Measurements from ENCODE around the gene ITGB7. TPM values are rescaled to one million over a fixed set of nuclear protein-coding genes. Genes with fewer than 3 reads are reported as not detected.

The ITGB7 gene
- total and polyA plus RNA-seq, 10 of the 15 experiments (the other 5 are each of a cell fraction or from before 2014, with no cell fraction given), result 54.5 to 487 (median 252) TPM

DNA sequence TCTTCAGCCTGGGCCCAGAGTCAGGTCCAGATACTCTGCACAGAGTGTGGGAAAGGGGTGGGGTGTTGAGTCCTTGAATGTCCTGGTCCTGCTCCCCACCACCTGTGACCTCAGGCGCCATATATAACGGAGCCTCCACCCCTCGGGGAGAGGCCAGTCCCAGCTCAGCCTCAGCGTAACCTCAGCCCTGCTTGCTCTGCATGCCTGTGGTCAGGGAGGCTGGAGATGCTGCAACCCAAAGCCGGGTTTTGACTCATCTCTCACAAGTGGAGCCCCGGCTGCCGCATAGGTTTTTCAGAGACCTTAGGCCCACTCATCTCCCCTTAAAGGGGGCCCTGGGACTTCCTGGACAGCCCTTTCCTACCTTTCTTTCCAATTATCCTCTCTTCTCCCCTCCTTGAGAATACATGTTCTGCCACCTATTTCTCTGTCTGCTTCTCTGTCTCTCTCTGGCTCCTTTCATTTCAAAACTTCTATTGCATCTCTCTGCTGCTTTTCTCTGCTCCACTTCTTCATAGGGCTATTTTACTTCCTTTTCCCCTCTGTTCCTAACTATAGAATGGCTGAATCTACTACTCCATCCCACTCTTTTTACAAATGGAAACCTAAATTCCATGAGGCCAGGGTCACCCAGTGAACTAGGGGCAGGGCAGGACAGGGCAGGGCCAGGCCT is 1.2 kb downstream of the ITGB7 start (continued):
- TF ChIP-seq BMI1 (IDR thresholded peaks at IDR 0.05; ENCODE audit: borderline replicate concordance), result no peak
- TF ChIP-seq SP1 (IDR thresholded peaks at IDR 0.05; ENCODE audit: low read depth, low read length), result peak; percentile 73
- peak; percentile 90 for TF ChIP-seq POU2F2 (IDR thresholded peaks at IDR 0.05; ENCODE audit: borderline replicate concordance, low read depth, low read length)
- TF ChIP-seq, protein P1, sequence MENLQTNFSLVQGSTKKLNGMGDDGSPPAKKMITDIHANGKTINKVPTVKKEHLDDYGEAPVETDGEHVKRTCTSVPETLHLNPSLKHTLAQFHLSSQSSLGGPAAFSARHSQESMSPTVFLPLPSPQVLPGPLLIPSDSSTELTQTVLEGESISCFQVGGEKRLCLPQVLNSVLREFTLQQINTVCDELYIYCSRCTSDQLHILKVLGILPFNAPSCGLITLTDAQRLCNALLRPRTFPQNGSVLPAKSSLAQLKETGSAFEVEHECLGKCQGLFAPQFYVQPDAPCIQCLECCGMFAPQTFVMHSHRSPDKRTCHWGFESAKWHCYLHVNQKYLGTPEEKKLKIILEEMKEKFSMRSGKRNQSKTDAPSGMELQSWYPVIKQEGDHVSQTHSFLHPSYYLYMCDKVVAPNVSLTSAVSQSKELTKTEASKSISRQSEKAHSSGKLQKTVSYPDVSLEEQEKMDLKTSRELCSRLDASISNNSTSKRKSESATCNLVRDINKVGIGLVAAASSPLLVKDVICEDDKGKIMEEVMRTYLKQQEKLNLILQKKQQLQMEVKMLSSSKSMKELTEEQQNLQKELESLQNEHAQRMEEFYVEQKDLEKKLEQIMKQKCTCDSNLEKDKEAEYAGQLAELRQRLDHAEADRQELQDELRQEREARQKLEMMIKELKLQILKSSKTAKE (IDR thresholded peaks at IDR 0.05; ENCODE audit: low read depth, poor library complexity, severe bottlenecking), result peak; percentile 62
- no peak for TF ChIP-seq RAD51 (IDR thresholded peaks at IDR 0.05)
- no peak for TF ChIP-seq SUZ12 (IDR thresholded peaks at IDR 0.05; ENCODE audit: unreplicated experiment)
- TF ChIP-seq, protein P2, sequence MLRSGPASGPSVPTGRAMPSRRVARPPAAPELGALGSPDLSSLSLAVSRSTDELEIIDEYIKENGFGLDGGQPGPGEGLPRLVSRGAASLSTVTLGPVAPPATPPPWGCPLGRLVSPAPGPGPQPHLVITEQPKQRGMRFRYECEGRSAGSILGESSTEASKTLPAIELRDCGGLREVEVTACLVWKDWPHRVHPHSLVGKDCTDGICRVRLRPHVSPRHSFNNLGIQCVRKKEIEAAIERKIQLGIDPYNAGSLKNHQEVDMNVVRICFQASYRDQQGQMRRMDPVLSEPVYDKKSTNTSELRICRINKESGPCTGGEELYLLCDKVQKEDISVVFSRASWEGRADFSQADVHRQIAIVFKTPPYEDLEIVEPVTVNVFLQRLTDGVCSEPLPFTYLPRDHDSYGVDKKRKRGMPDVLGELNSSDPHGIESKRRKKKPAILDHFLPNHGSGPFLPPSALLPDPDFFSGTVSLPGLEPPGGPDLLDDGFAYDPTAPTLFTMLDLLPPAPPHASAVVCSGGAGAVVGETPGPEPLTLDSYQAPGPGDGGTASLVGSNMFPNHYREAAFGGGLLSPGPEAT (IDR thresholded peaks at IDR 0.05; ENCODE audit: low read depth), result peak; percentile 54; the same call in 1 of the 2 replicates
- no peak for TF ChIP-seq TARDBP (IDR thresholded peaks at IDR 0.05; ENCODE audit: borderline replicate concordance)
- TF ChIP-seq CEBPB (IDR thresholded peaks at IDR 0.05; ENCODE audit: borderline replicate concordance in 1 of 2, low read depth in 2 of 2, low read length in 2 of 2), result peak in 1 of 2 experiments; percentile 51; a peak in 1 of 4 replicates
- TF ChIP-seq BCL11A (IDR thresholded peaks at IDR 0.05; ENCODE audit: low read depth, low read length), result peak; percentile 93
- TF ChIP-seq, protein P3, sequence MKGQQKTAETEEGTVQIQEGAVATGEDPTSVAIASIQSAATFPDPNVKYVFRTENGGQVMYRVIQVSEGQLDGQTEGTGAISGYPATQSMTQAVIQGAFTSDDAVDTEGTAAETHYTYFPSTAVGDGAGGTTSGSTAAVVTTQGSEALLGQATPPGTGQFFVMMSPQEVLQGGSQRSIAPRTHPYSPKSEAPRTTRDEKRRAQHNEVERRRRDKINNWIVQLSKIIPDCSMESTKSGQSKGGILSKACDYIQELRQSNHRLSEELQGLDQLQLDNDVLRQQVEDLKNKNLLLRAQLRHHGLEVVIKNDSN (IDR thresholded peaks at IDR 0.05; ENCODE audit: borderline replicate concordance, extremely low read length, insufficient read depth, low read depth, low read length), result no peak
- no peak for TF ChIP-seq CHD2 (IDR thresholded peaks at IDR 0.05; ENCODE audit: borderline replicate concordance, low read depth, low read length)
- peak; percentile 98 for TF ChIP-seq CBFB (IDR thresholded peaks at IDR 0.05; ENCODE audit: low read depth)
- TF ChIP-seq POLR2A (IDR thresholded peaks at IDR 0.05; ENCODE audit: low read depth, low read length), result peak; percentile 75
- peak; percentile 74; the same call in 1 of the 2 replicates for TF ChIP-seq TBL1XR1 (IDR thresholded peaks at IDR 0.05; ENCODE audit: low read depth, low read length)
- TF ChIP-seq, protein P4, sequence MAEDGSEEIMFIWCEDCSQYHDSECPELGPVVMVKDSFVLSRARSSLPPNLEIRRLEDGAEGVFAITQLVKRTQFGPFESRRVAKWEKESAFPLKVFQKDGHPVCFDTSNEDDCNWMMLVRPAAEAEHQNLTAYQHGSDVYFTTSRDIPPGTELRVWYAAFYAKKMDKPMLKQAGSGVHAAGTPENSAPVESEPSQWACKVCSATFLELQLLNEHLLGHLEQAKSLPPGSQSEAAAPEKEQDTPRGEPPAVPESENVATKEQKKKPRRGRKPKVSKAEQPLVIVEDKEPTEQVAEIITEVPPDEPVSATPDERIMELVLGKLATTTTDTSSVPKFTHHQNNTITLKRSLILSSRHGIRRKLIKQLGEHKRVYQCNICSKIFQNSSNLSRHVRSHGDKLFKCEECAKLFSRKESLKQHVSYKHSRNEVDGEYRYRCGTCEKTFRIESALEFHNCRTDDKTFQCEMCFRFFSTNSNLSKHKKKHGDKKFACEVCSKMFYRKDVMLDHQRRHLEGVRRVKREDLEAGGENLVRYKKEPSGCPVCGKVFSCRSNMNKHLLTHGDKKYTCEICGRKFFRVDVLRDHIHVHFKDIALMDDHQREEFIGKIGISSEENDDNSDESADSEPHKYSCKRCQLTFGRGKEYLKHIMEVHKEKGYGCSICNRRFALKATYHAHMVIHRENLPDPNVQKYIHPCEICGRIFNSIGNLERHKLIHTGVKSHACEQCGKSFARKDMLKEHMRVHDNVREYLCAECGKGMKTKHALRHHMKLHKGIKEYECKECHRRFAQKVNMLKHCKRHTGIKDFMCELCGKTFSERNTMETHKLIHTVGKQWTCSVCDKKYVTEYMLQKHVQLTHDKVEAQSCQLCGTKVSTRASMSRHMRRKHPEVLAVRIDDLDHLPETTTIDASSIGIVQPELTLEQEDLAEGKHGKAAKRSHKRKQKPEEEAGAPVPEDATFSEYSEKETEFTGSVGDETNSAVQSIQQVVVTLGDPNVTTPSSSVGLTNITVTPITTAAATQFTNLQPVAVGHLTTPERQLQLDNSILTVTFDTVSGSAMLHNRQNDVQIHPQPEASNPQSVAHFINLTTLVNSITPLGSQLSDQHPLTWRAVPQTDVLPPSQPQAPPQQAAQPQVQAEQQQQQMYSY (CRISPR knock-in tag; IDR thresholded peaks at IDR 0.05), result no peak
- no peak for TF ChIP-seq ZNF207 (IDR thresholded peaks at IDR 0.05; ENCODE audit: borderline replicate concordance)
- TF ChIP-seq, protein P5, sequence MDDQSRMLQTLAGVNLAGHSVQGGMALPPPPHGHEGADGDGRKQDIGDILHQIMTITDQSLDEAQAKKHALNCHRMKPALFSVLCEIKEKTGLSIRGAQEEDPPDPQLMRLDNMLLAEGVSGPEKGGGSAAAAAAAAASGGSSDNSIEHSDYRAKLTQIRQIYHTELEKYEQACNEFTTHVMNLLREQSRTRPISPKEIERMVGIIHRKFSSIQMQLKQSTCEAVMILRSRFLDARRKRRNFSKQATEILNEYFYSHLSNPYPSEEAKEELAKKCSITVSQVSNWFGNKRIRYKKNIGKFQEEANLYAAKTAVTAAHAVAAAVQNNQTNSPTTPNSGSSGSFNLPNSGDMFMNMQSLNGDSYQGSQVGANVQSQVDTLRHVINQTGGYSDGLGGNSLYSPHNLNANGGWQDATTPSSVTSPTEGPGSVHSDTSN (IDR thresholded peaks at IDR 0.05; ENCODE audit: insufficient replicate concordance, low read depth, low read length), result no peak

Measured in GM12878 (cell line).